Body of pancreas (tissue), 4 donors: Measurements from ENCODE around the gene EDDM3A. TPM values are rescaled to one million over a fixed set of nuclear protein-coding genes. Genes with fewer than 3 reads are reported as not detected.
A peak's percentile ranks its signal among the peaks of the same experiment; 100 is the strongest.

ENCODE experiments used
- ATAC-seq: fragments of 150-250 bp; one replicate; pipeline ENCODE4 v1.9.1; 2016
- DNase-seq, 4 donors: peaks; one replicate each; pipeline ENCODE4 v3.0.0-alpha.2; 2019
- H3K27ac ChIP-seq, 4 donors: fragments of 200-600 bp; sonication (generic); 1 replicate in 3 of 4; 2 replicates in 1 of 4; pipeline versions ENCODE4 v1.5.1 to v1.6.1; 2016 to 2019; ENCODE audit warnings: mild to moderate bottlenecking in 1 of 4, mixed read lengths in 1 of 4, moderate library complexity in 1 of 4
- H3K27me3 ChIP-seq, 2 donors: fragments of 200-600 bp; sonication (generic); one replicate each; pipeline ENCODE4 v1.6.0; 2016; ENCODE audit warnings: mild to moderate bottlenecking in 1 of 2
- H3K36me3 ChIP-seq, 2 donors: fragments of 200-600 bp; sonication (generic); replicated peaks in 1 of 2; 2 replicates each; pipeline ENCODE4 v1.5.1; 2016; ENCODE audit warnings: low read depth in 2 of 2; ENCODE audit not compliant: insufficient read depth in 1 of 2
- H3K4me1 ChIP-seq: fragments of 200-600 bp; sonication (generic); one replicate; pipeline ENCODE4 v1.6.0; 2016
- H3K4me3 ChIP-seq, 2 donors: fragments of 200-600 bp; sonication (generic); 1 replicate in 1 of 2; 2 replicates in 1 of 2; pipeline ENCODE4 v1.5.1; 2016 to 2019
- H3K9me3 ChIP-seq, 3 donors: fragments of 200-600 bp; sonication (generic); 1 replicate in 2 of 3; 2 replicates in 1 of 3; pipeline ENCODE4 v1.5.1; 2016
- CTCF ChIP-seq, 7 experiments: fragments of 450-650 bp in 4 of 7; fragments of 200-600 bp in 3 of 7; sonication (generic) in 3 of 7; IDR thresholded peaks; one replicate each; pipeline ENCODE4 v1.5.1; 2016 to 2019; ENCODE audit warnings: antibody characterized with exemption in 7 of 7
- POLR2A ChIP-seq, 3 donors: fragments of 450-650 bp; IDR thresholded peaks; one replicate each; pipeline ENCODE4 v1.6.1; 2016; ENCODE audit warnings: antibody characterized with exemption in 3 of 3, mild to moderate bottlenecking in 2 of 3
- WGBS, 2 donors: methylation state at CpG; one replicate each; pipeline ENCODE4 v1.1.5; 2017; 5-methylcytosine and 5-hydroxymethylcytosine counted together
- intact Hi-C: fragments of 100-400 bp; cut with DNase I; formaldehyde crosslinking; loops from one replicate; pipeline ENCODE4 v1.15.1; 2023
- total RNA-seq, 2 donors: library from RNA; depleted of rRNA; stranded (reverse); fragments of >200 nt; gene quantifications; one replicate each; pipeline ENCODE4 v1.1.0, GENCODE V29; 2016

The EDDM3A gene
- total RNA-seq, 2 donors from 2014 or later = not detected

GRCh38 chr14:20794644-20795369 lies 49.1 kb downstream of the EDDM3A start:
- no peaks in the 10 kb centered on the region for H3K9me3 ChIP-seq
- H3K4me1 ChIP-seq = peaks cover 21% of the 10 kb centered on the region
- no peak overlapping the region for H3K4me3 ChIP-seq
- DNase-seq = no peak
- TF ChIP-seq POLR2A (IDR thresholded peaks at IDR 0.05) = no peak
- no peak for TF ChIP-seq CTCF (IDR thresholded peaks at IDR 0.05)
- intact Hi-C loops = no loop called here
- no peak for ATAC-seq
- 60 to 66% methylated on average over 7 of the region's 7 CpGs for WGBS, 2 donors
- H3K36me3 ChIP-seq = no peaks in the 10 kb centered on the region
- H3K27ac ChIP-seq = no peak overlapping the region
- H3K27me3 ChIP-seq = no peaks in the 10 kb centered on the region

- peak overlapping the region in 1 of 4 donors; percentile 2 for H3K27ac ChIP-seq
- no peak for DNase-seq
- ATAC-seq = no peak
- TF ChIP-seq CTCF (IDR thresholded peaks at IDR 0.05) (no peak), POLR2A (IDR thresholded peaks at IDR 0.05) (no peak)
- H3K4me1 ChIP-seq = peaks cover 27% of the 10 kb centered on the region
- no peaks in the 10 kb centered on the region for H3K27me3 ChIP-seq
- WGBS, 2 donors = 70 to 78% methylated on average over 1 of the region's 1 CpG
- no peak overlapping the region for H3K4me3 ChIP-seq
- H3K9me3 ChIP-seq = no peaks in the 10 kb centered on the region
- intact Hi-C loops = no loop called here
- H3K36me3 ChIP-seq = no peaks in the 10 kb centered on the region
Observed at GRCh38 chr14:20797164-20797563, 51.5 kb downstream of the EDDM3A start.

Other genes starting within 250 kb of the EDDM3A start
- 1 to 10 TPM in 1 of 2 donors, not detected in 1; 4.3 TPM for gene RNASE10, start 240.3 kb upstream of the EDDM3A start, total RNA-seq
- gene RNASE9, start 184.8 kb upstream of the EDDM3A start, total RNA-seq = not detected
- gene RNASE11, start 157.9 kb upstream of the EDDM3A start, total RNA-seq = not detected
- not detected for gene RNASE12, start 154.5 kb upstream of the EDDM3A start, total RNA-seq
- gene OR6S1, start 104.2 kb upstream of the EDDM3A start, total RNA-seq = not detected
- 10 to 100 TPM; 41.8 to 47.5 TPM for gene RNASE4, start 61.3 kb upstream of the EDDM3A start, total RNA-seq
- gene ANG, start 57.1 kb upstream of the EDDM3A start, total RNA-seq = 10 to 100 TPM; 24.1 to 28.0 TPM
- not detected for gene EDDM3B, start 22.5 kb downstream of the EDDM3A start, total RNA-seq
- 1 to 10 TPM in 1 of 2 donors, not detected in 1; 9.6 TPM for gene RNASE6, start 35.4 kb downstream of the EDDM3A start, total RNA-seq
- 100 to 1,000 TPM; 316 to 772 TPM for gene RNASE1, start 57.0 kb downstream of the EDDM3A start, total RNA-seq
- not detected for gene RNASE3, start 145.5 kb downstream of the EDDM3A start, total RNA-seq
- not detected for gene RNASE2, start 209.6 kb downstream of the EDDM3A start, total RNA-seq
- gene METTL17, start 244.1 kb downstream of the EDDM3A start, total RNA-seq = 10 to 100 TPM; 39.2 to 73.7 TPM